ENCODE data around the gene KLF11.

Gene KLF11

DNA sequence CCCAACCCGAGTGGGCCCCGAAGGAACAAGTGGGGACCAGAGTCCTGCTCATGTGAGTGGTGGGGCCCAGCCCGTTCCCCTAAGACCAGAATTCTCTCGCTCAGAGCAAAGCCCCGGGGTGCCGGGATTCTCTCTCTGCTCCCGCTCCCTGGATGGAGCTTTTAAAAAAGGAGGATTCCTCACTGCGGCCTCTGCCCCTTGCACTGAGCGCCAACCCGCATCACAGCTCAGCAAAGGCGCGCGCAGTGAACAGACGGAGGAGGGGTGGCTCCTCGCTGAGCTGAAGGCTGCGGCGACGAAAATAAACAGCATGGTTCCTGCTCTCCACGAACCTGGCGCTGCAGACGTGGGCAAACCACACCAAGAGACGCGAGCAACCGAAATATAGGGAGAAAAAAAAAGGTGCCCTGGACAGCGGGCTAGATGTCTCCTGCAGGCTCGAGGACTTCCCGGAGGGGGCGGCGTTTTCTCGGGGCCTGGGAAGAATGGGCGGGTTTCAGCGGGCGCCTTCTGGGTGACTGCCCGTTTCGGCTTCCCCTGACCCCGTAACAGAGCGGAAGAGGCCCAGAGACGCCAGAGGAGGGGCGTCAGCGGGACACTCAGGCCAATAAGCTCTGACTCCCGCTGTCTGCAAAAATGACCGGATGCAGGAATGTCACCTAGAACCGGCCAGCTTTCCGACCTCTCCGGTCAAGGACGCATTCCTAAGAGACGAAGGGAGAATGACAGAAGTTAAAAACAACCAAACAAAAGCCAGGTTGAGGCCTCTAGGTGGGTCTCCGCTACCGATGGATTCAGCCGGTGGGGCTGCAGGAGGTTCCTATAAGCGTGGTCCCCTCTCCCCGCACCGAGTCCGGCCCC, 819 bp upstream of the KLF11 start:
- peak; percentile 89 for DNase-seq (ENCODE audit: low spot score)

DNA sequence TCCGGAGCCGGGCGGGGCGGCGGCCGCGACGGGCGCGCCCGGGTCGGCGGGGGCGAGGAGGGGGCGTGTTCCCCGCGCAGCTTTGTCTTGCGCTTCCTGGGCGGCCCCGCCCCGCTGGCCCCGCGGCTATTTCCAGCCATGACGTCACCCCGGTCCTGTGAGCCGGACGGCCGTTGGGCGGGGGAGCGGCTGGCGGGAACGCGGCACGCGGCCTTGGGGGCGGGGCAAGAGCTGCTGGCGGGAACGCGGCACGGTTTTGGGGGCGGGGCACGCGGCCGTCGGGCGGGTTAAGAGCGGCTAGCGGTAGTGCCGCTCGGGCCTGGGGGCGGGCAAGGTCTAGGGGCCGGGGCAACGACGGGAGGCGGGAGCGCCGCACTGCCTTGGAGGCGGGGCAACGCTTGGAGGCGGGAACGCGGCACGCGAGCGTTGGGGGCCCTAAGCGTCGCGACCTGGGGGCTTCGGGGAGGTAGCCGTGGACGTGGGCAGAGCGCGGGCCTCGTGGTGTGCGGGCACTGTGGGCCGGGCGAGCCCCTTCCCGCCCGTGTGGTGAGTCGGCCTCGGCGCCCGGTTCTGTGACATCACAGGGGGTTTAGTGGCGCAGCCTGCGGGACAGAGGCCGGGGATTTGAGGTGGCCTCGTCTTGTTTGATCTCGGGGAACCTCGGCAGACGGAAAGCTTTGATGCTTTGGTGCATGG, 704 bp downstream of the KLF11 start:
- peak; percentile 78 for DNase-seq (ENCODE audit: low spot score)

DNA sequence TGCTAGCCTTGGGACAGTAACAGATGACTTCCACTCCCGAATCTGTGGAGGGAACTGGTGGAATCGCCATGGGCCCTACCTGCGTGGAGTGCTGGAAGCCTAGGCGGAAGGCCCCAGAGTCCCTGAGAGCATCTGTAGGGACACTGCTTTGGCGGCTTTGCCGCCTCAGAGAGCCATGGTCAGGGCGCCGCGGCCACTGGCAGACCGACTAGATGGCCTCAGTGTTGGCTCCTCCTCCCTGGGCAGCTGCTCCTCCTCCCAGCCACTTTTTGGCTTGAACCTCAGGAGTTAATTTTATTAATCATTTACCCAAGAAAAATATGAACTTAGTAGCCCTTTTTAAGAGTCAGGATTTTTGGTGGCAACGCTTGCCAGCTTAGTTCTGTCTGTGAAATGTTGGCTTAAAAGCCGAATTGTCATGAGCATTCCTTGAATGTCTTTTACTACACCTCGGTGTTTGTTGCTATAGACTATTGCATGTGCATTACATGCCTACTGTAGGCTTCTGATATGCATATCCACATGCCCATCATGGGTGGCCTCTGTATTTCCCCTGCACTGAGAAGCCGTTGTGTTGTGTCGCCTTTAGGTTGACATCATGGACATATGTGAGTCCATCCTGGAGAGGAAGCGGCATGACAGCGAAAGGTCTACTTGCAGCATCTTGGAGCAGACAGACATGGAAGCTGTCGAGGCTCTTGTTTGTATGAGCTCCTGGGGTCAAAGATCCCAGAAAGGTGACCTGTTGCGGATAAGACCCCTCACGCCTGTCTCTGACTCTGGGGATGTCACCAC, 2.4 kb downstream of the KLF11 start:
- DNase-seq (ENCODE audit: low spot score): no peak

DNA sequence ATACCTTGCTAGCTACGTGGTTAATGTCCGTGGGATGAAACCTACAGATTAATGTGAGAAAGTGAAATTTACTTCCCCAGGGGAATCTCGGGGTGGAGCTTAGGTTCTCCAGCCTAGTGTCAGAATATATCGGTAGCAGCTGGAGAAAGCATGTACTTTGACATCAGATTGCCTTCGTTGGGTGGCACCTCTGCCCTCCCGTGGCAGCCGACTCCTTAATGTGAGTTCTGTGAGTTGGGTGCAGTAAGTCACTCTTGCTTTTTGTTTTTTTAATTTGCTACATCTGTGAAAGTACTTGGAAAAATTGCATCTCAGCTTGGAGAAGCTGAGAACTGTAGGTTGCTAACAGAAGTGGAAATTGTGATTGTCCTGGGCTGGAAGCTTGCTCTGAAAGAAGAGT, 3.6 kb downstream of the KLF11 start:
- no peak for DNase-seq (ENCODE audit: low spot score)

DNA sequence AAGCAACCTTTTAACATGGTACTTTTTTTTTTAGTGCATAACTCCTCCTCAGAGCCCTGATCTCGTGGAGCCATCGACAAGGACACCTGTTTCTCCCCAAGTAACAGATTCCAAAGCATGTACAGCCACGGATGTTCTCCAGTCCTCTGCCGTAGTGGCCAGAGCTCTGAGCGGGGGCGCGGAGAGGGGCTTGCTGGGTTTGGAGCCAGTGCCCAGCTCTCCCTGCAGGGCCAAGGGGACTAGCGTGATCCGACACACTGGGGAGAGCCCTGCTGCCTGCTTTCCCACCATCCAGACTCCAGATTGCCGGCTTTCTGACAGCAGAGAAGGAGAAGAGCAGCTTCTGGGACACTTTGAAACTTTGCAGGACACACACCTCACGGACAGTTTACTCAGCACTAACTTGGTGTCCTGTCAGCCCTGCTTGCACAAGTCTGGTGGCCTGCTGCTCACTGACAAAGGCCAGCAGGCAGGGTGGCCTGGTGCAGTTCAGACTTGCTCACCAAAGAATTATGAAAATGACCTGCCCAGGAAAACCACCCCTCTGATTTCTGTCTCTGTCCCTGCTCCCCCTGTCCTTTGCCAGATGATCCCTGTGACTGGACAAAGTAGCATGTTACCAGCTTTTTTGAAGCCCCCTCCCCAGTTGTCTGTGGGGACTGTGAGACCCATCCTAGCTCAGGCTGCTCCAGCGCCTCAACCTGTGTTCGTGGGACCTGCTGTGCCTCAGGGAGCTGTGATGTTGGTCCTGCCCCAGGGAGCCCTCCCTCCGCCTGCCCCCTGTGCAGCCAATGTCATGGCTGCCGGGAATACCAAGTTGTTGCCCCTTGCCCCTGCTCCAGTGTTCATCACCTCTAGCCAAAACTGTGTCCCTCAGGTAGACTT, 4.5 kb downstream of the KLF11 start:
- DNase-seq (ENCODE audit: low spot score): no peak

DNA sequence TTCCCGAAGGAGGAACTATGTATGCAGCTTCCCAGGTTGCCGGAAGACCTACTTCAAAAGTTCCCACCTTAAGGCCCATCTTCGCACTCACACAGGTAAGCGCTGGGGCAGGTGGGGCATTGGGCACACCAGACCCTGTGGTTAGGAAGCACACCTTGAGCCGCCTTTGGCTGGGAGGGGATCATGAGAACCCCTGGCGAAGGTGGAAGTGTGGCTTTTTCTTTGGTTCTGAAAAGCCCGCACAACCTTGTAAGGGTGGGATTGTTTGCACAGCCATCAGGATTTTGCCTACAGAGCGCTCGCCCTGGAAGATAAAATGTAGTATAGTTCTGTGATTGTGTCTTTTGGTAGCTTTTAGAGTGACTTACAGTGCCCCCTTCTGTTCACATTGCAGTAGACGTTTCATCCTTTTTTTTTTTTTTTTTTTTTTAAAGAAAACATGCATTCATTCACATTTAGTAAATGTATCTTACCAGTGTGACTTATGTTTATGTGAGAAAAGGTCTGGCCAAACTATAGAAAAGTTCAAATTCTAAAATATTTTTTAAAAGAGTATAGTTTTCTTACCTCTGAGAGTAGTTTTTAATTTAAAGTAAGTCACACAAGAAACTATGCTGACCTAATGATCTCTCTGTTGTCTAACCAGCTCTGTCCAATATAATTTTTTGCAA, 5.3 kb downstream of the KLF11 start:
- peak; percentile 70 for DNase-seq (ENCODE audit: low spot score)

DNA sequence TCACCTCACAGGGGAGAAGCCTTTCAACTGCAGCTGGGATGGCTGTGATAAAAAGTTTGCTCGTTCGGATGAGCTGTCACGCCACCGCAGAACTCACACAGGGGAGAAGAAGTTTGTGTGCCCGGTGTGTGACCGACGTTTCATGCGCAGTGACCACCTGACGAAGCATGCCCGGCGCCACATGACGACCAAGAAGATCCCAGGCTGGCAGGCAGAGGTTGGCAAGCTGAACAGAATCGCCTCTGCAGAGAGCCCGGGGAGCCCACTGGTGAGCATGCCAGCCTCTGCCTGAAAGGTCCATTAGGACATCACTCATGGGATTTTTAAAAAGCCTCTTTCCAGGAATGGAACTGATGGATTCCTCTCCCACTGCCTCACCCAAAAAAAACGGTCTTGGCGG, 8.9 kb downstream of the KLF11 start:
- no peak for DNase-seq (ENCODE audit: low spot score)

DNA sequence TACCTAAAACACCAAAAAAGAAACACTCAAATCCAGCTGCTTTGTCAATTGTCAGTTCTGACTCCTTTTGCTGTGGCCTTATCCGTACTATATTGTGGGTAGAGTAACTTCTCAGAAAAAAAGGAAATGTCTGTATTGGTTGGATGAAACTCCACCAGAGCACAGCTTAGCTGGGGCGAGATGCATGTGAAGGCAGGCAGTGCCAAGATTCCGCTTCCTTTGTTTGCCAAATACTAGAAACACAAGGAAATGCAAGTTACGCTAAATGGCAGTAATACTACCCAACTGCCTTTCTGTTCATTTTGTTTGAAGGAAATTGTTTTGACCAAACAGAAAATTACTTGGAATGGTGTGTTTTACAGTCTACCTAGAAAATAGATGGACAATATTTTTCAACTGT, 10.0 kb downstream of the KLF11 start:
- DNase-seq (ENCODE audit: low spot score): no peak

DNA sequence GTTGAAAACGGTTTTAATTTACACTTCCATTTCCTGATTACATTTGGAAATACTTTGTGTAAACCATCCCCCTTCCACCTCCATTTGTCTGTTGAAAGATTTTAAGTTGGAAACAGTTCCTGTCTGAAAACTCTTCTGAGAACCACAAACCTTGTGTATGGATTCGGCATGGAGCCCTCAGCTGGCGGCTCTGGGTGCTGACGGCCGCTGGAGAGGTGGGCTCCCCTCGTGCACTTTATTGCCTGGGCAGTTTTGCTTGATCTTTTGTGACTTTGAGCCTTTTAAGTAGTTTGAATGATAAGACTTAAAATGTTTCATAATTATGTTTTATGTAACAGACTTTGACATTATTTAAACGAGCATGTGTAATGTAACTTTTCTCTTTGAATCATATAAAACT, 11.1 kb downstream of the KLF11 start:
- no peak for DNase-seq (ENCODE audit: low spot score)

DNA sequence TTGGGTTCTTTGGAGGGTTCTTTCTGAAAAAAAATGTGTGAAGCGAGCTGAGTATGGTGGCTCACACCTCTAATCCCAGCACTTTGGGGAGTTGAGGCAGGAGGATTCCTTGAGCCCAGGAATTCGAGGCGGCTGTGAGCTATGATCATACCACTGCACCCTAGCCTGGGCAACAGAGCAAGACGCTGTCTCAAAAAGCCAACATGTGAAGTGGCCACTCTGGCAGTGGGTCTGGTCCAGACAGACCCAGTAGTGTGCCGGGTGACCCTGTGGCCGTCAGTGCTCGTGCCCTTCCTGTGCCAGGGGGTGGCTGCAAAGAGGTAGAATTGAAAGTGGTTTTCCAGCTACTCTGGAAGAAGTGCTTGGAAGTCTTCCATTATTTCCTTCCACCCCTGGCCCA, 11.6 kb downstream of the KLF11 start:
- DNase-seq (ENCODE audit: low spot score): no peak

DNA sequence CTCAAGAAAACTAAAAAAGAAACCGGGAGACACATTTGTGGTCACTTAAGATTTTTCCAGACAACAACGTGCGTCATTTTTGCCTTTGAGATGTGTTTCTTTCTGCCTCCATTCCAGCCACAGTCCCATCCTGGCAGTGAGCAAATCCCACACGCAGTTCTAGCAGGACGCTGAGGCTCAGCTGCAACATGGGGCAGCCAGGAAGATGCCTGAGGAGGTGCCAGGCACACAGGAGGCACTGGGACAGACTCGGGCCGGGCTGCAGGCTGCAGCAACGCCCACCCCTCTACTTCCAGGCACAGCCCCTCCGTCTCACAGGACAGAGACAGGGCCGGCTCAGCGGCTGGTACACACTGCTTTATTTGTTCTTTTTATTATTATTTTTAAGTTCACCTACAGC, 13.1 kb downstream of the KLF11 start:
- DNase-seq (ENCODE audit: low spot score): no peak

DNA sequence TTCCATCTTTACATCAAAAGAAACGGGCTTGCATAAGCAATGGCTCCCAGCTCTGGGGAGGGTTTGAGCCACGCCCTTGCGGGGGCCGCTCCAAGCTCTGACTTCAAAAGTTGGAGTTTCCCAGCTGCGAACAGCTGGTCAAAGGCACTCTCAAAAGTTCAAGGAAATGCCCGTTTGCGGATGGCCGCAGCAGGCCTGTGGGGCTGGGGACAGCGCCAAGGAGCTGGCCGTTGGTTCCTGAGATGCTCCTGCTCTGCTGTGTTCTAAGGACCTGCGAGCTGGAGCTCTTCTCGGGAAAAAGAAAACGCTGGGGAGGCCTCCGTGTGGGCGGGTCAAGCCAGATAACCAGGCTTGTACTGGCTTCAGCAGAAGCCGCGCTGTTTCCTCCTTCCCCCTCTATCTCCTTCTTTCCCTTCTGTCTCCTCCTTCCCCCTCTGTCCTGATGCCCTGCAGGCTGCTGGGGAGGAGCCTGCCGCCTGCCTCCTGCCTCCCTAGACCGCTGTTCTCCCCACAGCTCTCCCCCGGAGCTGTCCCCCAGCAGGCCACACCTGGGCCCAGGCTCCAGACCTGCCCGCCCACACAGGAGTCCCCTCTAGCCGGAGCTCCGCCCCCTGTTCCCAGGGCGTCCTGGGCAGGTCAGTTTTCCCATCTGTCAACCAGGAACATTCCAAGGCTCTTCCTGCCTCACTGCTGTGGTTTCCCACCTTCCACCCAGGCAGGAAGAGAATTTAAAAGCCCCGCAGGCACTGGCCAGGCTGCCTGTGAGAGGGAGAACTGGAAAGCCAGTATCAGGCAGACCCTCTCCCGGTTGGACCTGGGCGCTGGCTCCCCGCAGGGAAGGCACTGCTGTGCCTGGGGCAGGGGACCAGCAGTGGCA, 14.1 kb downstream of the KLF11 start:
- no peak for DNase-seq (ENCODE audit: low spot score)

DNA sequence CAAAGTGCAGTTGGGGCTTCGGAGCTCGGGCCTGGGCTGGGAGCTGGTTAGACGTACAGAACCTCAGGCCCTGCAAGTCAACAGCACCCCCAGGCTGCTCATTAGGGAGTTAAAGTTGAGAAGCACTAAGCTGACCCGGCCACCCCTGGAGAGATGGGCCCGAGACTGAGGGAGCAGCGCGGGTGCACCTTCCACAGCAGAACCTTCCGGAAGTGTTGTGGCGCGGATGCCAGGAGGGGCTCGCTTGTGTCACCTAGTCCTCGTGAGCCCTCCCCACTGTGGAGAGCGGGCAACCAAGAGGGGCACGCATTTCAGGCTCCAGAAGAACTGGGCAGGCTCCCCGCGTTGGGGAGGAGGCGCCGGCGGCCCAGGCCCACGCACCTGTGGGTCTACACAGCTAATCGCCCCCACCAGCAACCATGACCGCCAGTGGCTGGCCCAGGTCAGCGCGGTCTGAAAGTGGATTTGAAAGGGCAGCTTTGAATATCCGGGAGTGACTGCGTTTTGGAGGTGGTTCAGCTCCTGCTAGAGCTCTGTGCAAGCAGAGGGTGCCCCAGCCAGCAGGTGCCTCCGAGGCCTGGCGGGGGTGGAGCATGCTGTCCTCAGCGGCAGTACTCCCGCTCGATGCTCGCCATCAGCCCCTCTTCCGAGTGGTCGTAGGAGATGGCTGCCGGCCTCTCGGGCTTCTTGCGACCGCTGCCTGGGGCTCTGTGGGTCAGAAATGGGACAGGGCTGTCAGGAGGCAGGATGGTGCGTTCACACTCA, 15.1 kb downstream of the KLF11 start:
- no peak for DNase-seq (ENCODE audit: low spot score)

DNA sequence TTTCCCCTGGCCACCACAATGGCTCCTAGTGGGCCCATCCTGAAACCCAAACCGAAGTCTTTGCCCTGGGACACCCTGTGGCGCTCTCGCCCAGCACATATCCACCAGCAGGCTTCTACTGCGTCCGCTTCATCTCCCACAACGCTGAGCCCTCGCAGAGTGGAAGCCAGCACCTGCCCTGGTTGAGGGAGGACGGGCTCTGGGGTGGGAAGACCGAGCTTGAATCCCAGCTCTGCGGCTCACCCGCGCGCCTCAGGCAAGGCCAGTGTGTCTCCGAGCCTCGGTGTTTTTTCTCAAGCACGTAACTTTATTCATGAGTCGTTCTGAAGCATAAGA, 15.6 kb downstream of the KLF11 start:
- no peak for DNase-seq (ENCODE audit: low spot score)

DNA sequence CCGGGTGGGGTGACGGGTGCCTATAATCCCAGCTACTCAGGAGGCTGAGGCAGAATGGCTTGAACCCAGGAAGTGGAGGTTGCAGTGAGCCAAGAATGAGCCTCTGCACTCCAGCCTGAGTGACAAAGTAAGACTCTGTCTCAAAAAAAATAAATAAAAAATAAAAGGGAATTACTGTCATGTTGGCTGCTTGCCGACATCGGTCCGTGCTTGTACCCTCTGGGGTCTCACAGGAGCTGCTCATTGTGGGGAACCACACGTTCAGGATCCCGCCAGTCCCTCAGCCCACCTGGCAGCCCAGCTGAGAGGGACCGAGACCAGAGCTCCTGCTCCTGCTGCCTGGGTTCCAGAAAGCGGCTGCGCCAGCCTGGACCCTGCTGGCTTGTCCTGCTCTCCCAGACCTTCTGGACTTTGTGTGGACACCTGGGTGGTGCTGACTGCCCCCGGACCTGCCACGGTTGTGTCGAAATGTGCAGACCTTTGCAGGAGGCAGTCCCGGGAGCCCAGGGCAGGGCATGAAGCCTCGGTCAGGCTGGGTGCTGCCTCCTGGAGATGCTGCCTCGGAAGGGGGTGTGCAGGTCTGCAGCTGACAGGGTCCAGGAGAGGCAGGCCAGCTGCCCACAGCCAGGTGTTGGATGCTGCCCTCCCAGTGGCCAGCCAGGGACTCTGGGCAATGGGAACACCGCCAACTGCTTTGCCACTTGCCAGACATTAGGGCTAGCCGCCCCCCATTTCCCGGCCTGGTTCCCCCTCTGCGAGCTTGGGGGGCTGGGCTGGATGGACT, 16.4 kb downstream of the KLF11 start:
- DNase-seq (ENCODE audit: low spot score): no peak

DNA sequence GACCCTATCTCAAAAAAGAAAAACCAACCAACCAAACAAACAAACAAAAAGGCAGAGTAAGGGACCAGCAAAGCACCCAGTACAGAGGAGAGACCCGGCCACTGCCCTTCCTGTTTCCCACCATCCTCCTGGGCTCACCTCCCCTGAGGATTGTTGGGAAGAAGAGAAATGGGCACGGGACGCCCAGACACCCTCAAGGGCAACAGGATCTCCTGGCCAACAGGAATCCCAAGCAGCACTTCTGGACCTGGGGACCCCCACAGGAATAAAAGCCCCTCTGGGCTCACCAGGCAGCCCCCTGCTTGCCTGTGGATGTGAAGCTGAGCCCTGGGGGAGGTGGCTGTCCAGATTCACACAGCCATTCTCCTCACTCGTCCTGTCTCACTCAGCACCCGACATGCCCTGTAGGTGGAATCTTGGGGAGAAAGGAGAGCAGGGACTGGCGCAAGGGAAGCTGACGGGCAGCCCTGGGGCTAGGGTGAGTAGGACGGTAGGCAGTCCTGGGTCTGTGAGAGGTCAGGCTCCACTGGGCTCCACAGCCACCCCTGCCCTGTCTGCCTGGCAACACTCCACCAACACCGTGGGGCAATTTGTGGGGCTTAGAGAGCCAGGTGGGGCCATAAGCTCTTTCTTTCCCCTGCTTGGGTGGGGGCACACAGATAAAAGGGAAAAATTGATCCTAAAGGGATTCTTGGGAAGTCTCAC, 18.0 kb downstream of the KLF11 start:
- no peak for DNase-seq (ENCODE audit: low spot score)

DNA sequence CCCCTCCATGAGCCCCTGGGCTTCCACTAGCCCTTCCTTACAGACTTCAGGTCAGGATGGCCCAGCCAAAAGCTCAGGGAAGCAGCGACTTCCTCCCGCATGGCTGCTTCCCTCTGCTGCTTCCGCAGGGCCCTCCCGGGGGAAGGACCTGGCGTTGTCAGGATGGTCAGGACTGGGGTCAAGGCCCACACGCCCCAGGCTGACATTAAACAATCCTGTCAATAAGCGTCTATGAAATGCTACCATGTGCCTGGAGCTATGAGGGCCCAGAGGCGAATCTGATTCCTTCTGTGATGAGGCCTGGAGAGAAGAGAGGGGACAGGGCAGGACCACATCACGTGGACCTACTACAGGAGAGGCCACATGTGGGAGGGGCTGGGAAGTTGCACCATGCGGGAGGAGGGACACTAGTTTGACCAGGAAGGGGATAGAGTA, 19.6 kb downstream of the KLF11 start:
- no peak for DNase-seq (ENCODE audit: low spot score)

DNA sequence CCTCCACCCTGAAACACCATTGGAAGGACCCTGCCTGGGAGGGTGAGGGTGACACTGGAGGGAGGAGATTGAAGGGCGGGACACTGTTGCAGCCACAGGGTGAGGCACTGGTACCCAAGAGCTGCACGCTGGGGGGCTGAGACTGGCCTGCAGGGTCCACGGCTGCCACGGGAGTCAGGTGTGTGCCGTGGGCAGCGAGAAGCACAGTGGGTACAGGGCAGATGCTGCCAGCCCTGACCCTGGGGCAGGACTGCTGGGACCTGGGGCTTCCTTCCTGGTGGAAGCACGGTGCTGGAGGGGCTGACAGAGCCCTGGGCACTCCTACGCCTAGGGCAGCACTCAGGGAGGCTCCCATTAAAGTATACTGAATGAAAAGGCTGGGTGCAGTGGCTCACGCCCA, 20.2 kb downstream of the KLF11 start:
- DNase-seq (ENCODE audit: low spot score): no peak

All from kidney capillary endothelial cell (primary cell).